Right cardiac atrium (tissue), 5 donors: Measurements from ENCODE around the gene TMEM59. TPM values are rescaled to one million over a fixed set of nuclear protein-coding genes. Genes with fewer than 3 reads are reported as not detected.
"Not testable (repeated sequence)": the region's sequence is repeated elsewhere in the genome, so short reads cannot be mapped to it uniquely, and the experiment has no call there.

Experiments used
- ATAC-seq, 2 donors: fragments of 200-7000 bp; cut with Tn5 transposase; one replicate each; pipeline versions ENCODE4 v1.8.0 to v1.9.1; 2020; ENCODE audit warnings: moderate library complexity in 2 of 2, mild to moderate bottlenecking in 1 of 2
- DNase-seq, 3 donors: peaks; one replicate each; pipeline ENCODE4 v3.0.0-alpha.2; 2020
- H3K27ac ChIP-seq: one replicate; pipeline ENCODE4 v1.5.1; 2013; ENCODE audit warnings: mild to moderate bottlenecking, low read length, control low read depth, moderate library complexity
- H3K27me3 ChIP-seq: one replicate; pipeline ENCODE4 v1.6.1; 2013; ENCODE audit not compliant: control insufficient read depth, insufficient read depth
- H3K4me1 ChIP-seq: one replicate; pipeline ENCODE4 v1.6.1; 2013; ENCODE audit warnings: low read length; ENCODE audit not compliant: control insufficient read depth, insufficient read depth
- H3K4me3 ChIP-seq: one replicate; pipeline ENCODE4 v1.5.1; 2013; ENCODE audit warnings: low read length, control low read depth
- H3K9me3 ChIP-seq: one replicate; pipeline ENCODE4 v1.6.1; 2013; ENCODE audit warnings: low read length; ENCODE audit not compliant: control insufficient read depth
- WGBS: extraction: QIAGEN DNeasy Blood & Tissue Kit; methylation state at CpG from one replicate; pipeline ENCODE4 v1.1.7; 2013; 5-methylcytosine and 5-hydroxymethylcytosine counted together
- intact Hi-C, 4 donors: fragments of 100-400 bp; cut with DNase I; formaldehyde crosslinking; loops; one replicate each; pipeline versions ENCODE4 v1.11.0 to v1.14.0; 2022 to 2023
- polyA plus RNA-seq: library from polyadenylated mRNA; stranded (reverse); fragments of 200-250 nt; gene quantifications from one replicate; pipeline ENCODE4 v1.2.3, GENCODE V29; 2013
- total RNA-seq, 4 donors: library from RNA; stranded (reverse); fragmentation: NEBNext Ultra II Directional; extraction: Animal tissue kit (Norgen Biotek cat#: 25700); gene quantifications; one replicate each; pipeline ENCODE4 v1.2.1, GENCODE V29; 2021
- donor health status: healthy with polysubstance abuse.
- donor health status: DM: no; HTN: yes; CAD: no.
- donor health status: DM: no; HTN: no; CAD: no.
- donor health status: DM: no; HTN: yes; CAD: no; lungs with severe emphysema.
- donor health status: DM: yes; HTN: yes; CAD: no.

Gene TMEM59
- total and polyA plus RNA-seq, 5 donors = 245 to 377 (median 352) TPM

DNA sequence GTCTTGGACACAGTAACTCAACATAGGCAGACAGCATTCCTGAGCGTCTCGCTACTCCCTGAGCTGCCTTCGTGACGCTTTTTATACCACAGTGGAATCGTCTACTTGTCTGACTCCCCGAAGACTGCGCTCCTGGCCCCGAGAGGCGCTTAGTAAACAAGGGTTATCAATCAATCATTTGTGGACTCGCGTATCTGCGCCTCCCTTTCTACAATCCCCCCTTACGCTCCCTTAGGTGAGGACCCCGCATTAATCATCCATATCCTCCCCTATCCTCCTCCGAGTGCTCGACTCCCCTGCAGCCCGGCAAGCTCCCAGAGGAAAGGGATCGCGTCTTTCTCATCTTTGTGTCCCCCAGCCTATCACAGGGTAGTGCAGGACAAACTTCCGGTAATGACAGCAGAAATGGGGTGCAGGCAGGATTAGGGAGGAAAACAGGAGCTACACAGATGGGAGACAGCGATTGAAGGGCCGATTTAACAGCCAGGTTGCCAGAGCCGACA is 522 bp downstream of the TMEM59 start:
- H3K4me1 ChIP-seq = peaks cover 2% of the 10 kb centered on the region
- WGBS = under 1% methylated on average over 23 of the region's 23 CpGs
- H3K4me3 ChIP-seq = peak overlapping the region; percentile 96
- no peaks in the 10 kb centered on the region for H3K9me3 ChIP-seq
- peak; percentile 13 to 39 for ATAC-seq
- peak overlapping the region; percentile 98 for H3K27ac ChIP-seq
- no peaks in the 10 kb centered on the region for H3K27me3 ChIP-seq
- intact Hi-C loops = no loop called here
- DNase-seq = peak; percentile 18 to 55 (median 55)

DNA sequence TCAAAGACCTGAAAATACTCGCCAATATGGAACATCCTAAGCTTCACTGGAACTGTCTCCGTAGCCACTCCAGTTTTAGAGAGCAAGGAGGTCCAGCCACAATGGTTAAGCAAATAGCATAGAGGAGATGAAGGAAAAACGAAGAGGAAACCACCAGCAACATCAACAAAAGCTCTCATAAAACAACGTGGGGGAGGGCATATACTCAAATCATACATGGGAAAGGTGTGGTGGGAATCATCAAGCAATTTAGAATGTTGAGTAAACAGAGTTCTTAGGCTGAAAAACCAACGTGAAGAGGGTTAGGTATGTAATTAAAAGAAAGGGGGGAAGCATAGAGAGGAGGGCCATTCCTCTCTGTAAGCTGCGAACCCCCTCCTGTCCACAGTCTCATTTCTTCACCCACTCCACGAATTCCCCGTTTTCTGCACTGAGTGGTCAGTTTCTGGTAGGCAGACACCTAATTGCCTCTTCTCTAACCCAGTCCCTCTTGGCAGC is 1.0 kb downstream of the TMEM59 start:
- intact Hi-C loops = no loop called here
- DNase-seq (no peak), ATAC-seq (no peak)
- Histone ChIP-seq H3K27me3 (no peaks in the 10 kb centered on the region), H3K27ac (peak overlapping the region; percentile 98), H3K9me3 (no peaks in the 10 kb centered on the region), H3K4me1 (peaks cover 2% of the 10 kb centered on the region), H3K4me3 (peak overlapping the region; percentile 96)
- WGBS = 3% methylated on average over 8 of the region's 8 CpGs

DNA sequence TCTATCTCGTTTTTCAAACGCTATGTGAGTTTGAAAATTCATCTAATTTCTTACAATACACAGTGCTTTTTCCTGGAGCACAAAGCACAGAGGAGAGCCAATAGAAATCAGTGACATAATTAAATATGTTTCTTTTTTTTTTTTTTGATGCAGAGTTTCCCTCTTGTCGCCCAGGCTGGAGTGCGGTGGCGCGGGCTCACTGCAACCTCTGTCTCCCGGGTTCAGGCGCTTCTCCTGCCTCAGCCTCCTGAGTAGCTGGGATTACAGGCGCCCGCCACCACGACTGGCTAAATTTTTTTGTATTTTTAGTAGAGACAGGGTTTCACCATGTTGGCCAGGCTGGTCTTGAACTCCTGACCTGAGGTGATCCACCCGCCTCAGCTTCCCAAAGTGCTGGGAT is 2.6 kb downstream of the TMEM59 start:
- H3K4me3 ChIP-seq, H3K27me3 ChIP-seq, H3K4me1 ChIP-seq, H3K27ac ChIP-seq, intact Hi-C loops, H3K9me3 ChIP-seq, DNase-seq, ATAC-seq: not testable (repeated sequence)
- 97% methylated on average over 12 of the region's 12 CpGs for WGBS

DNA sequence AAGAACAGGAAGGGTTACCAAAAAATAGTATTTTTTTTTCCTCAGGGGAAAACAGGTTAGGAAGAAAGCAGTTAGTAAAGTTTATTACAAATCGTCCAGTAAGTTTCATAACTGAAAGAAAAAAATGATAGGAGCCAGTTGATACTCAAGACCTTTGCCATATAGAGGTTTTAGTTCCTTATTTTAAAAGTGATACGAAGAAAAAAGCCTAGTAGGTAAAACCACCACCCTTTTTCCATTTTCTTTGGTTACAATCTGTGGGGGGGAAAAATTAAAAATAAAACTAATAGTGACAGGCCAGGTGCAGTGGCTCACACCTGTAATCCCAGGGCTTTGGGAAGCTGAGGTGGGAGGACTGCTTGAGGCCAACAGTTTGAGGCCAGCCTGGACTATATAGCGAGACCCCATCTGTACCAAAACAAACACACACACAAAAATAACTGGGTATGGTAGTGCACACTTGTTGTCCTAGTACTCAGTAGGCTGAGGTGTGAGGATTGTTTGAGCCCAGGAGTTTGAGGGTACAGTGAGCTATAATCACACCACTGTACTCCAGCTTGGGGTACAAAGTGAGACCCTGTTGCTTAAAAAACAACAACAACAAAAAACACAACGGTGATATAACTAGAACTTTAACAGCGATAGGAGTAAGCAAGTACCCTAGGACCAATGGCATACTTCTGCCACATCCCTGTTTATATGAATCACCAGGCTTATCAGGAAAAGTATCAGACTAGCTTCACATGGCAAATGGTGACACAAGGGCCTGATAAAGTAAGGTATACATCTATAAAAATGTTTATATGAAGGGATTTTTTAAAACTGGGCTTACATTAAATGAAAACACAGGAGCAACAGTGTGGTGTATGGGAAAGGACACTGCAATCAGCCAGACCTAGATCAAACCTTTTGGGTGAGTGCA is 5.4 kb downstream of the TMEM59 start:
- H3K4me1 ChIP-seq = peaks cover 2% of the 10 kb centered on the region
- H3K9me3 ChIP-seq = no peaks in the 10 kb centered on the region
- 72% methylated on average over 5 of the region's 5 CpGs for WGBS
- no peak for DNase-seq
- intact Hi-C loops = no loop called here
- no peak for ATAC-seq
- H3K27me3 ChIP-seq = no peaks in the 10 kb centered on the region
- H3K4me3 ChIP-seq = no peak overlapping the region
- H3K27ac ChIP-seq = no peak overlapping the region

DNA sequence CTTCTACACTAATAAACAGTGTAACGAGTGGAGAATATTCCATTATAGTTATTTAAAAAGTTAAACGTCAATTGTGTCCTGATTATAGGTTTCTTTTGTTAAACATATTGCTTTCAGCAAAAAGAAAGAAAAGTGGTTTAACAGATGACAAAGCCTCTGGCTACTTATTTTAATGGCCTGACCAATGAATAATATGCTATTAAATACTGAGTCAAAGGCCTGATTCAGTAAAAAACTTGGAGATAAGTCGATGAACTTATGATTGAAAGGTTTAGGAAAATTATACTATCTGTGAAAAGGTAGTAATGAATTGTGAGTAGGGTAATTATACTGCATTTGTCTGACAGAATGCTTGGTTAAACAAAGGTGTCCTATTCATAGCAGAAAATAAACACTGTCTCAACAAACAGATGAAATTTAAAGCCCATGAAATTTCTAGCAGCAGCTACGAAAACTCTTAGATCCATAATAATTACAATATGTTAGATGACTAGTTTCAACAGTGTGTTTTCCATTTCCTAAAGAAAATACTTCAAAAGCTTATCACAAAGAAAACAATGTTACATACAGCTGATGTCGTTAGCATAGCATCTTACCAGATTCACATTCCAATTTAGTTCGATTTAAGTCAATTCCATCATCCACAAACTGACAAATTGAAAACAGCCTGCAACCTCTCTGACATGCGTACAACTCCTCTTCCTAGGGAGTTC is 6.2 kb downstream of the TMEM59 start:
- DNase-seq = no peak
- Histone ChIP-seq H3K4me3 (no peak overlapping the region), H3K27ac (no peak overlapping the region), H3K9me3 (no peaks in the 10 kb centered on the region), H3K27me3 (no peaks in the 10 kb centered on the region), H3K4me1 (peaks cover 2% of the 10 kb centered on the region)
- intact Hi-C loops = no loop called here
- WGBS = 65% methylated on average over 7 of the region's 7 CpGs
- ATAC-seq = no peak

DNA sequence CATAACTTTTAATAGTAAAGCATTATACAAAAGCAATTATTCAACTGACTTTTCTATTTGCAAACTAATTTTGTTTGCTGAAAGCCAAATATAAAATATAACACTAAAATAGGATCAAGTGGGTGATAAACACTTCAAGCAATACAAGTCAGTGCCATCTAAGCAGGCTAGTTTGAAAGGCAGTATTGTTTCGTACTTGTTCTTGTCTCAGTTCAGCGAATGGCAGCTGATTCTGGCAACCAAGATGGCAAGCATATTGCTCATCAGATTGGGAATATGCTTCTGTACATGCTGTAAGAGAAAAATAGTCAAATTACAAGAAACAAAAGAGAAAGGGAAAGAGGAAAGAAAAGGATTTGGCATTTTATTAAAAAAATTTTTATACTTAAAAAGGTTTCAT is 7.5 kb downstream of the TMEM59 start:
- intact Hi-C loops = no loop called here
- H3K9me3 ChIP-seq = no peaks in the 10 kb centered on the region
- H3K4me1 ChIP-seq = peaks cover 2% of the 10 kb centered on the region

DNA sequence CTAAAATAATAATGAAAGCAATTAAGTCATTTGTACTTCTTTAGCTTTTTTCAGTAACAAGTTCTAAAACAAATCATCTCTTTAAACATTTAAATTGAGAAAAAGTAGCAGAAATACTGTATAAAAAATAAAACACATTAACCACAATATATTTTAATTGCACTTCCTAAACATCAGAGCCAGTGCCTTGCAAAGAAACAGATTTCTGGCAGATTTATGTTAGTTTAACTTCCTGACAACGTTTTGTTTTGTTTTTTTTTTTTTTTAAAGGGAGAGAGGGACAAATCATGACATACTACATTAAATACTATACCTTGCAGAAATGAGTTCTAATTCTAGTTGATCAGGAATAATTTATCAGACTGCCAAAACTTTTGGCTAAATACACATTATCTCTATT is 11.2 kb downstream of the TMEM59 start:
- Histone ChIP-seq H3K27ac (no peak overlapping the region), H3K9me3 (no peaks in the 10 kb centered on the region), H3K4me3 (no peak overlapping the region), H3K4me1 (no peaks in the 10 kb centered on the region), H3K27me3 (no peaks in the 10 kb centered on the region)
- WGBS = 7% methylated on average over 1 of the region's 1 CpG
- DNase-seq (no peak), ATAC-seq (no peak)
- intact Hi-C loops = no loop called here

More for the DNA sequence above, 7.5 kb downstream of the TMEM59 start:
- Histone ChIP-seq H3K27ac (no peak overlapping the region), H3K27me3 (no peaks in the 10 kb centered on the region), H3K4me3 (no peak overlapping the region)
- no peak for DNase-seq
- 59% methylated on average over 2 of the region's 2 CpGs for WGBS
- ATAC-seq = no peak

DNA sequence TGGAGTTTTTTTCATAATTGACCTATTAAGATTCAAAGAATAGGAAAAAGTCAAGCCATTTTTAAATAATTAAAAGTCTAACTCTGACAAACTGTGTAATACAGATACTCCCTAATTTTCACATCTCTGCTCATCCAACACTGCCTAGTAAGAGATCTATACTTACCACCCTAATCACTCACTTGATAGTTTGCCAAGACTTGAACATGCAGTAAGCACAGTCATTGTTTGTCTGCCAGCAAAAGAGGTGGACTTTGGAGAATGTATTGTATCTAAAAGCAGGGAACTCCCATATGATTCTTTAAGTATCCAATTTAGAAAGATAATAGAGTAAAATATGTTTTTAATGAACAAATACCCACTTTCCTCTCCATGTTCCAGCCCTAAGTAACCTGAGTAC is 15.5 kb downstream of the TMEM59 start:
- intact Hi-C loops = no loop called here

DNA sequence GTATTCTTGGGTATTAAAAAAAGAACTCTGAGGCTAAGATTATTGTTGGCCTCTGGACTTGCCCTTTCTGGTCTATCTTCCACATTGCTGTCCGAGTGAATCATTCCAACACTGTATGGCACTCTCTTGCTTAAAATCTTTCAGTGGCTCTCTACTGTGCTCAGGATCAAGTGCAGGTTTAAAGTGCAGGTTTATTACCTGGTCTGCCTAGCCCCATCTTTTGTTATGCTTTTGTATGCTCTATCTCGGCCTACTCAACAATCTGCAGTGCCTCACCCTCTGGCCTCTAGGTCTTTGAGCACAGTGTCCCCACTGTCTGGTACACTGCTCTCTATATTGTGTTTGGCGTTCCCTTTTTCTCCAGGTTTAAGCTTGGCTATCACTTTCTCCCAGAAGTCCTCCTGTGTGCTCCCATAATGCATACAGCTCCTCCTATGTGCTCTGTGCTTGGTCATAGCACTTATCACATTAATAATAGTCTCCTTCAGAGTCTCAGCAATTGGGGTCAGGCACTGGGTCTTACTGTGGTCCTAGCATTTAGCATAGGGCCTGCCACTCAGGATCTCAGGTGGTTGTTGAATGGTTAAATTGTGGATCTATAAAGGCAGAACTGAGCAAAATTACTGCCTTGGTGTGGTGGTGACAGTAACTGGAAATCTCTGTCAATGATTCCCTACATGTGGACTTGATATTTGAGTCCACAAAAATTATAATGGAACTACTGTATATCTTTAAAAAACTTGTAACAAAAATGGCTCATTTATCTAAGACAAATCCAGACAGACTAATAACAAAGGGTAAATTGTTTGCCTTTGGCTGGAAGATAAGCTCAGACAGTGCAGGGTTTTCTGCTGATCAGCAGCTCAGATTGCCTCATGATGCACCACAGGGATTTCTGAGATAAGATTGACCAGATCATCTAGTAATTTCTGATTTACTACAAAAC is 24.4 kb downstream of the TMEM59 start:
- Histone ChIP-seq H3K4me1 (peaks cover 9% of the 10 kb centered on the region), H3K27me3 (no peaks in the 10 kb centered on the region), H3K27ac (no peak overlapping the region), H3K9me3 (no peaks in the 10 kb centered on the region), H3K4me3 (no peak overlapping the region)
- WGBS = 74% methylated on average over 3 of the region's 3 CpGs
- intact Hi-C loops = no loop called here
- no peak for DNase-seq
- peak; percentile 16 to 25 for ATAC-seq

More for the DNA sequence above, 15.5 kb downstream of the TMEM59 start:
- no peaks in the 10 kb centered on the region for H3K4me1 ChIP-seq
- H3K4me3 ChIP-seq = no peak overlapping the region
- no peak overlapping the region for H3K27ac ChIP-seq
- no peaks in the 10 kb centered on the region for H3K27me3 ChIP-seq
- H3K9me3 ChIP-seq = no peaks in the 10 kb centered on the region
- DNase-seq (no peak), ATAC-seq (no peak)

DNA sequence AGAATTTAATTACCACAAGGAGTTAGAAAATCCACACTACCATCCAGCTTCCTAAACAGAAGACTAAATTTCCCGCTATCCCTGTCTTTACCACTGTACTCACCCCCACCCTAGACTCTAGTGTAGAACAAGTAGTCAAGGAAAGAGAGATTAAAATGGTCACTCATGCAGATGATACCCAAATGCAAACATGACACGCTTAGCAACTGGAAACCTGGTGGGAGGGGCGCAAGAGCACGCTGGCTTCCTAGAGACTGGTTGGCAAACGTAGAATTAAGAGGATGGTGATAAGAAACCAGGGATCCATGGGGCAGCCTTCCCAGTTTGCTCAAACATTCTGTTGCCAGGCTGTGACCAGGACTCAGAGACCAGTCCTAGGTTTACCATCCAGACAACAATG is 25.2 kb downstream of the TMEM59 start:
- peaks cover 9% of the 10 kb centered on the region for H3K4me1 ChIP-seq
- intact Hi-C loops = no loop called here
- no peak overlapping the region for H3K4me3 ChIP-seq
- H3K9me3 ChIP-seq = no peaks in the 10 kb centered on the region
- DNase-seq (peak in 1 of 3 donors; percentile 46), ATAC-seq (peak; percentile 39 to 59)
- H3K27me3 ChIP-seq = no peaks in the 10 kb centered on the region
- WGBS = 66% methylated on average over 5 of the region's 5 CpGs
- H3K27ac ChIP-seq = no peak overlapping the region
